ENCODE data around the gene SULT4A1.

GRCh38 chr22:43882122-43882767 lies 19.9 kb upstream of the SULT4A1 start:
- TF ChIP-seq POLR2A (IDR thresholded peaks at IDR 0.05) = no peak
- TF ChIP-seq, protein P1, sequence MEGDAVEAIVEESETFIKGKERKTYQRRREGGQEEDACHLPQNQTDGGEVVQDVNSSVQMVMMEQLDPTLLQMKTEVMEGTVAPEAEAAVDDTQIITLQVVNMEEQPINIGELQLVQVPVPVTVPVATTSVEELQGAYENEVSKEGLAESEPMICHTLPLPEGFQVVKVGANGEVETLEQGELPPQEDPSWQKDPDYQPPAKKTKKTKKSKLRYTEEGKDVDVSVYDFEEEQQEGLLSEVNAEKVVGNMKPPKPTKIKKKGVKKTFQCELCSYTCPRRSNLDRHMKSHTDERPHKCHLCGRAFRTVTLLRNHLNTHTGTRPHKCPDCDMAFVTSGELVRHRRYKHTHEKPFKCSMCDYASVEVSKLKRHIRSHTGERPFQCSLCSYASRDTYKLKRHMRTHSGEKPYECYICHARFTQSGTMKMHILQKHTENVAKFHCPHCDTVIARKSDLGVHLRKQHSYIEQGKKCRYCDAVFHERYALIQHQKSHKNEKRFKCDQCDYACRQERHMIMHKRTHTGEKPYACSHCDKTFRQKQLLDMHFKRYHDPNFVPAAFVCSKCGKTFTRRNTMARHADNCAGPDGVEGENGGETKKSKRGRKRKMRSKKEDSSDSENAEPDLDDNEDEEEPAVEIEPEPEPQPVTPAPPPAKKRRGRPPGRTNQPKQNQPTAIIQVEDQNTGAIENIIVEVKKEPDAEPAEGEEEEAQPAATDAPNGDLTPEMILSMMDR (IDR thresholded peaks at IDR 0.05) = no peak

Measured in thyroid gland (tissue), 4 donors.